Globus pallidus (tissue), 1 donor: ENCODE results near the gene GASK1A.
"Not testable (repeated sequence)": the region's sequence is repeated elsewhere in the genome, so short reads cannot be mapped to it uniquely, and the experiment has no call there.

Experiments
- DNase-seq: peaks from one replicate; pipeline ENCODE4 v3.0.0-alpha.2; 2015; ENCODE audit warnings: low spot score

GASK1A gene

DNA sequence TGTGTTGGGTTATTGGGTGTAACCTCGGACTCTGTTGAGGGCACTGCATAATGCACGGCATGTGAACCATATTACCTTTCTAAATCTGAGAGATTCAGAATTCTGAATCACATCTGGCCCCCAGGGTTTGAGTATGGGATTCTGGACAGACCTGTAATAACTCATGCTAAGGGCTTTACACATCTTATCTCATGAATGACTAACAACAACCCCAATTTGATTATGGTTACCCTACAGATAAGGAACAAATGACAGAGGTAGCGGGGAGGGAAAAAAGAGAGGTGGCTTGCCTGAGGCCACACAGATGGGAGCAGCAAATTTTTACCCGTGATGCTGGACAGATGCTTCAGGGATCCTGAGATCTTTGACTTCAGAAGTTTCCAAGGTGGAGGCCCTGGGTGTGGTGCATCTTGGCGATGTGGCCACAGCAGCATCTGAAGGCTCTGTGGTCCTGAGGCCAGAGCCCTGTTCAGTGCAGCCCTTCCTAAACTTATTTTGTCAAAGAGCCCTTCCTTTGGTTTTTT lies 83.0 kb downstream of the GASK1A start:
- no peak for DNase-seq

DNA sequence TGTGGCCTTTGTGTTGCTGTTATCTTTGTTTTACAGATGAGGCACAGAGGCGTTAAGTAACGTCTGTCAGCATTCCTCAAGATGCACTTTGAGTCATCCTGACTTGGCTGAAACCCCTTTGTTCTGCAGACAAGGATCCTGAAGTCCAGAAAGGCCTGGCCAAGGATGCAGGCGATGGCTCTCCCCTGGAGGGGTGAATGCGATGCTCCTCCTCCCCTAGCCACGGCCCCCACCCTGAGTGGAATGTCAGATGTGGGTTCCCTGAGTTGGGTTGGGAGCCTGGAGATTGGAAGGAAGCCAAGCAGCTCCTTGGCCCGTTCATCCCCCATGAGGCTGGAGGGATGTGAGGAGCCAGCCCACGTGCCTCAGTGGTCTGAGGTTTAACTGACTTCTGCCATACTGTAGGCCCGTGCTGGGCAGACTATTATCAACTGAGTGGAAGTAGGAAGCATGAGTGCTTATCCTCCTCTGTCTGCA lies 83.5 kb downstream of the GASK1A start:
- no peak for DNase-seq

DNA sequence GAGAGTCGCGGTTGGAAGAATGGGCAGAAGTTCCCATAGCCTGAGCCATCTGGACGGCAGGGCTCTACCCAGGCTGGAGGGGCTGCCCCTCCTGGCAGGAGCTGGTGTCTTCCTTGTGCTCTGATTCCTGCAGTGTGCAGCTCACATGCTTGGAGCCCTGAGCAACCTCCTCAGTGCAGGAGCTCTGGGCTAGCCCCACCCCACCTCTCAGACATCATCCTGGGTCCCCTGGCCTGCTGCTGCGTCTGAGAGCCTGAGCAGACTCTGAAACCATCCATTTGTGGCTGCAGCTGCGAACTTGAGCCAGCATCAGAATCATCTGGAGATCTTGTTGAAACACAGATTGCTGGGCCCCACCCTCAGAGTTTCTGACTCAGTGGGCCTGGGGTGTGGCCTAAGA lies 84.0 kb downstream of the GASK1A start:
- DNase-seq: no peak

DNA sequence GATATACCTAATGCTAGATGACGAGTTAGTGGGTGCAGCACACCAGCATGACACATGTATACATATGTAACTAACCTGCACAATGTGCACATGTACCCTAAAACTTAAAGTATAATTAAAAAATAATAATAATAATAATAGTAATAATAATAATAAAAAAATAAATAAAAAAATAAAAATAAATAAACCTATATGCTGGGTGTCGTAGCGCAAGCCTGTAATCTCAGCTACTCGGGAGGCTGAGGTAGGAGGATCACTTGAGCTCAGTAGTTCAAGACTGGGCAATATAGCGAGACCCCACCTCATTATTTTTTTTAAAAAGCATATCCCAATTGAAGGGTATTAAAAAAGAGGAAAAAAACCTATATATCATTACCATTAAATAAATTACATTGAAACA lies 91.6 kb downstream of the GASK1A start:
- DNase-seq: not testable (repeated sequence)

DNA sequence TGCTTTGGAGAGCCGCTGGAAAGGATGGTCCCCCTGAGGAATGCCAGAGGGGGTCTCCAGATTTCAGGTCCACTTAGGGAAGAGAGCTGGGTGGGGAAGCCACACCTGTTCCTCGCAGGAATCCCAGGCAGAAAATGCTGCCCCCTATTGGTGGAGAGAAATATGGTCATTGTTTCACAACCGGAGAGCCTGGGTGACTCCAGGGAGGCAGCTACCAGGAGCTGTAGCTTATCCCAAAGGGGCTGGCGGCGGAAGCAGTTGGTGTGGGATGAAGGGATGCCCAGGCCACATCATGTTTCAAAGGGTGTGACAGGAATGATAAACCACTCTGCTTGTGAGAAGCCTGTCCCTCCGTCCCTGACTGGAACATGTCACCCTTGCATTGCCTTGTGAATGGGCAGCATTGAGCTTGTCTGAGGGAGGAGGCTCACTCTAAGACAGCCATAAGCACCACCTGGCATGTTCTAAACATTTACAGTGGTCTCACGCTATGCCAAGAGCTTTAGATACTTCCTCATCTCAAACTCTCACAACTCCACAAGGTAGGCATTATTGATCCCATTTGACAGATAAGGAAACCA lies 92.3 kb downstream of the GASK1A start:
- DNase-seq: no peak

DNA sequence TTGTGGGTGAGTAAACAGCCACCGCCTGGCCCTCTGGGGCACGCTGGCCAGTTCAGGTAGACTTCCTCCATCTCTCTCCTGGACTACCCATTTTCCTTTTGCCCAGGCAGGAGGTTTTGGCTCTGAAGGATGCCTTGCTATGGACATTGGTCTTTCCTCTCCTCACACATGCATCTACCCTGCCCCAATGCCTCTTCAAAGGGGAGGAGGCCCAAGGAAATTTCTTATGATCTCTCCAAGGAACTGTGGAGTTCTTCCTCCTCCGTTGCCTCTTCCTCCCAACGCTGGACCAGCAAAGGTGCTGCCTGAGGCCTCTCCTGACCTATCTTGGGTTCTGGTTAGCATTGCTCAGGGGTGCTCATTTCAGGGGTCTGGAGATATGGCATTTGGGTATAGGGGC lies 93.2 kb downstream of the GASK1A start:
- no peak for DNase-seq

DNA sequence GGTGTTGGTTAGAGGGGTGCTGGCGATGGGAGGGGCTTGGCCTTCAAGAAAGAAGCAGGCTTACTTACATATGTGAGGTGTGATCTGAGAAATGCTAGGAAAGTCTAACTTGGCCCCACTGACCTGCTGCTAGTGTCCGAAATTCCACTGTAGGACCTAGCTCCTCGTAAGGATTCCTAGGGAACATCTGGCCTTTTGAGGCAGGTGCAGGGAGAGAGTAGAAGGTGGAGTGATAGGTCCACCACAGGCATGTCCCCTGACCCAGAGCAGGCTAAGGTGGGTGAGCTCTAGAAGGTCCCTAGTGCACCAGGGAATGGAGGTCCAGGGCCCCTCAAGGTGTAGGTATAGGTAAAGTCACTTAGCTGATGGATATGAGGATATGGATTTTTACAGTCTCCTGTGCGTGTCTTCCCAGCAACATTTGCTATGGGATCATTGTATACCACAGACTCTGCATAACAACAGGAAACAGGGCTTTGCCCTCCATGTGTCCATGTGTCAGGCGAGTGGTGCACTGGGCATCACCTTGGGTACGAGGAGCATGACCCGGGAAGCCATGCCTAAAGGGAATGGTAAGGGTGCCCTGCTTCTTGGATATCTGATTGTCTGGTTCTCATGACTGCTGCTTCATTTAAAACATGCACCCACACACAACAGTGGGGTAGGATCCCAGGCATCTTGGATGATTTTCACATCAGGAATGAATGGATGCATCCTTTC lies 94.2 kb downstream of the GASK1A start:
- no peak for DNase-seq

DNA sequence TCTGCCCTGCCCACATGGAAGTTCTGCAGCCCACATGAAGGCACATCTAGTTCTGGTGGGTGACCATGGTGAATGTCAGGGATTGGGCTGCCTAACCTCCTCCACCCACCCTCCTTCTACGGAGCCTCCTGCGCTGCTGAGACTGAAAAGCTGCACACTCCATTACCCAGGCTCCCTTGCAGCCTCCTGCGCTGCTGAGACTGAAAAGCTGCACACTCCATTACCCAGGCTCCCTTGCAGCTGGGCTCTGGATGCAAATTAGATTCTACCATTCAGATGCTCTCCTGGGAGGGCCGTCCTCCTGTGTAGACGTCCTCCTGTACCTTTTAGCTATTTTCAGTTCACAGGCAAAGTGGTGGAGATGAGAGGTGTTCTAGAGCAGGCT lies 94.7 kb downstream of the GASK1A start:
- DNase-seq: no peak

DNA sequence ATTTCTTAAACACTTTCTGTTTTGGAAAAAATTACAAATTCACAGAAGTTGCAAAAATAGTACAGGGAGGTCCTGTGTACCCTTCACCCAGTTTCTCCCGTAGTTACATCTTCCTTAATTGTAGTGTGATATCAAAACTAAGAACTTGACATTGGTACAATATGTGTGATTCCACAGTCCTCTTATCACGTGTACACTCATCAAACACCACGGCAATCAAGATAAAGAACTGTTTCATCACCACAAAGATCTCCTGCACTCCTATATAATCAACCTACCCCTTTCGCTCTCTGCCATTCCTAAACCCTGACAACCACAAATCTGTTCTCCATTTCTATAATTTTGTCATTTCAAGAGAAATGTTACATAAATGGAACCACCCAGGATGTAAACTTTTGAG lies 95.4 kb downstream of the GASK1A start:
- DNase-seq: no peak

DNA sequence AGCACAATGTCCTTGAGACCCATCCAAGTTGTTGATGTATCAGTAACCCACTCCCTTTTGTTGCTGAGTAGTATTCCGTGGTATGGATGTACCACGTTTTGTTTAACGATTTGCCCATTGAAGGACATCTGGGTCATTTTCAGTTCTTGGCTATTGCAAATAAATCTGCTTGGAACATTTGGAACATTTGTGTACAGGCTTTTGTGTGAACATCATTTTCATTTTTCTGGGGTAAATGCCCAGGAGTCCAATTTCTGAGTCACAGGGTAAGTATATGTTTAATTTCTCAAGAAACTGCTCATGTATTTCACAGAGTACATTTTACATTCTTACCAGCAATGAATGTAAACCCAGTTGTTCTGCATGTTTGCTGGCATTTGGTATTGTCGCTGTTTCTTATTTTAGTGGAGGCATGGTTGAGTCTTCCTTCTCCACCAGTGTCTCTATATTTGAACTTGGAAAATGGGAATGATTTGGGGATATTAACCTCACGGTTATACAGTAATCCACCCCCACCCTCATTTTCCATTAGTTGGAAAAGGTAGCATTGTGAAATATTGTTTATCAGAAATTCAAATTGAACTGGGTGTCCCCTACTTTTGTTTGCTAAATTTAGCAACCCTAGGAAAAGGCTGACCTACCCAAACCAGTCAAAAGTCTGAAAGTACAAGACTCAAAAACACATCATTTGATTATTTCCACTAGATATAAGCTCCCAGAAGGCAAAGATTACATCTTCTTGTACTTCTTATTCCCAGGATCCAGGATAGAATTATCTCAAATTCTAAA lies 96.0 kb downstream of the GASK1A start:
- DNase-seq: no peak

DNA sequence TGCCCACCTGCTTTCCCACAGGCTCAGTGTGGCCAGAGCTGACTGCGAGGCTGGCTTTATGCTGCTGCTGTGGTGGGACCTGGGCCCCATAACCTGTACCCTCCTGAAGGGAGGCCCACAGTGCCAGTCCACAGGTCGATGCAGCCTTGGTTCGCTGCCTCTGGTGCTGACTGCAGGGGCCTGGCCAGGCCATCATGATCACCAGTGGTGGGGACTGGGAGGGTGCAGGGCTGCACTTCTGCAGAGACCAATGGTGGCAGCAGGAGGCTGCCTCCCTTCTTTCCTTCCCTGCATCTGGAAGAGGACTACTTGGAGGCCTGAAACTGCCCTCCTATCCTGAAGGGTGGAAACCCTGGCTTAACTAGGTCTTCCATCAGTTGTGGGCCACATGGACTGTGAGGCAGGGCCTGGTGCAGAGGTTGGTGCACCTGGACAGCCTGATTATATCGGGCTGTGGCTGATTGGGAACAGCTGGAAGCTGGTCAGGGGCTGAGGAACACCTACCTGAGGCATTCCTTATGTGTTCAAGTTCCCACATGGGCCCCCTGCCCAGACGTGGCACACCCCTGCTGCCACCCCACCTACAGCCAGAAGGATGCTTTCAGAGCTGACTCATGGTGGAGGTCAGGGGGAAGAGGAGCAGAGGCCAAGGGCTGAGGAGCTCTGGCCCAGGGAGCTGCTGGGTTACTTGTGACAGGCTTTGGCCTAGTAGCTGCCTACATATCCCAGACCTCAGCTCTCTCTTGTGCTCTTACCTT lies 97.0 kb downstream of the GASK1A start:
- DNase-seq: no peak

DNA sequence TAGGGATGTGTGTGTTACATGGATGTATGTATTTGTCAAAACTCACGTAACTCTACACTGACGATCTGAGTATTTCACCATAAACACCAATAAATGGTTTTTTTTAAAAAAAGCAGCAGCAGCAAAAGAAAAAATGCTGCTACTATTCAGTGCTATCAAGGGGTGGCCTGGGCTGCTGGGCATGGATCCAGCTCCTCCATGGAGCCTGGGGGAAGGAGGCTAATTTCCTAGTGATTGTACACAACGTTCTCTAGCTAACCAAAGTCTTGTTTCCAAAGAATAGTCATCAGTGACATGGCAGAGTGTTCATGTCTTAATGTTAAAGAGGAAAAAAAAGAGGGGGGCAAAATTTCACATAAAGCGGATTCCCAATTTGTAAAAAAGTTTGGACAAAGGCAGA lies 97.7 kb downstream of the GASK1A start:
- DNase-seq: no peak

DNA sequence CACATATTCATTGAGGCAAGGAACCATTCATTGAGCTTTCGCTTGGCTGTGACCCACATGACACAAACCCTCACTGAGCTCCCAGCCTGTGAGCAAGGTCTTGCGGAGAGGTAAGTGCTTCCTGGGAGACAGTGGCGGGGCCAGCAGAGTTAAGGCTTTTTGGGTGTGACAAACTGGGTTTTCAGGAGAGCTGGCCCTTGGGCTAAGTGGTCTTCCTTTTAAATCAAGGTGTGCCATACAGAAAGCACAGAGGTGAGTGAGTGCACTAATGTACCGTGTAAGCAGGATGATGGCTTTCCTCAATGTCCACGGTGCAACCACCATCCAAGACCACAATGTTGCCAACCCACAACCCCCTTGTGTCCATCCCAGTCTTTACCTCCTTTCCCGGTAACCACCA lies 98.2 kb downstream of the GASK1A start:
- DNase-seq: no peak

DNA sequence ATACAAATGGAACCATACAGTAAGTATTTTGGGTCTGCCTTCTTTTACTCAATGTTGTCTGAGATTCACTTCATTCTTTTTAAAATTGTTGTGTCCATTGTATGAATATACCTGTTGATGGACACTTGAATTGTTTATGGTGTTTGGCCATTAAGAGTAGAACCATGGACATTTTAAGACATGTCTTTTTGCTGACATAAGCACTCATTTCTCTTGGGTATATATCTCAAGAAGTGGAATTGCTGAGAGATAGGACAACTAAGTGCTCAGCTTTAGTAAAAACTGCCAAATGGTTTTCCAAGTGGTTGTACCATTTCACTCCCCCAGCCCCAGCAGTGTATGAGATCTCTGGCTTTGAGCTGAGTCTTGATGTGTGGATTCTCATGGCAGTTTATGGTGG lies 98.6 kb downstream of the GASK1A start:
- DNase-seq: no peak

DNA sequence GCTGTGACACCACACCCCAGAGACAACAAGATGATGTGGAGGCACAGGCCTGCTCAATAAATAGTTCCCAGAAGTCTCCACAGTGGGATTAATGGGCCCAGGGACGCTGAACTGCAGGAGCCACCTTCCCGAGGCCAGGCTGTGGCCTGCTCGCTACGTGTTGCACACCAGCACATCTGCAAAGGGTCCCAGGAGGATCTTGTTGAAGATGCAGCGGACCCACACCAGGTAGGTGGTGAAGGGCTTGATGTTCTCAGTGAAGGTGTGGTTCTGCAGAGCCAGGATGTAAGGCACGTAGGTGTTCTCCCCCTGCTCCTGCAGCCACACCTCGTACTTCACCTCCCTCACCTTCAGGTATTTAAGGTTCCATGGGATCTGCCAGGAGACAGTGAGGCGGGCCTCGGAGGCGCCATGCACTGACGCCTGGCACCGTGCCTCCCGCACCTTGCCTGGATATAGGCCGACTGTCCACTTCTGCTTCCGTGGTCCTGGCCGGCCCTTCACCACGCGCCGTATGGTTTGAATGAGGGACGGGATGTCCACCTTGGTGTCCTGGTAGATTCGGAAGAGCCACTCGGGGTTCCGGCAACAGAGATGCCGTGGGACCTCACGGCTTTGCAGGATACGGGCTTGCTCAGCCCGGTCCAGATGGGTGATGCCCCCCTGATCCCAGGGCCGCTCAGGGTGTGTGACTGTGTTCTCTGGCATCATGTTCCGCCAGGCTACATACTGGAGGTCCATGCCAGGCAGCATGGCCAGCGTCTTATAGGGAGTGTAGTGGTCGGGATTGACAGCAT lies 100.6 kb downstream of the GASK1A start:
- no peak for DNase-seq

DNA sequence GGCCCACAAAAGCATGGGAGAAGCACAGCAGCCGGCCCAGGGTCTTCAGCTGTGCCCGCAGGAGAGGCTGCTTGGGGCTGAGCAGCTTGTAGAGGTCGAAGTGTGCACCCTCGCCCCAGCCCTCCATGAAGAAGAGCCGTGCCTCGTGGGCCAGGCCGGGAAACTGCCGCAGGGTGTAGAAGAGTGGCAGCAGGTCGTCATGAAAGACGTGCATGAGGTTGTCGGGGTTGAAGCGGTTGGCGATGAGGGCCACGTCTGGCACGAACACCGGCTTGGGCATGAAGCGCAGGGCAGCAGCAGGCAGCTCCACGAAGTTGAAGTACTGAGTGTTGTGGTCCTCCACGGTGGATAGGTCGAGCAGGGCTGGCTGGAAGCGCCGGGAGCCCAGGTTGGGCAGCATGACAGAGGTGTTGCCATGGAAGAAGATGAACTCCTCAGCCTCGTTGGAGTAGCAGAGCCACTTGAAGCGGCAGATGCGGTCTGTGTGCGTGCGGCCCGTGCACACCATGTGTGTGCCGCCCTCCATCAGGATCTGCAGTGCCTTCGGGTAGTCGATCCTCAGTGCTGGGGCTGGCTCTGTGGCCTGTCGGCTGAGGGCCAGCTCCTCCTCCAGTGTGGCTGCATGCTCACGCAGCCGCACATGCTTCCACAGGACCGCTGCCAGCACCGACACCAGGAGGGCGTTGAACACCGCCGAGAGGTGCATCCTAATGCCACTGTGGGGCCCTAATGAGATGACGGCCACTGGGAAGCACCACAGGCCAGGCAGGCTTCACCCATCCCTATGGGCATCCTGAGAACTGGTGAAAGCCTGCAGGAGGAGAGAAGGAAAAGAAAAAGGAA lies 101.8 kb downstream of the GASK1A start:
- no peak for DNase-seq

DNA sequence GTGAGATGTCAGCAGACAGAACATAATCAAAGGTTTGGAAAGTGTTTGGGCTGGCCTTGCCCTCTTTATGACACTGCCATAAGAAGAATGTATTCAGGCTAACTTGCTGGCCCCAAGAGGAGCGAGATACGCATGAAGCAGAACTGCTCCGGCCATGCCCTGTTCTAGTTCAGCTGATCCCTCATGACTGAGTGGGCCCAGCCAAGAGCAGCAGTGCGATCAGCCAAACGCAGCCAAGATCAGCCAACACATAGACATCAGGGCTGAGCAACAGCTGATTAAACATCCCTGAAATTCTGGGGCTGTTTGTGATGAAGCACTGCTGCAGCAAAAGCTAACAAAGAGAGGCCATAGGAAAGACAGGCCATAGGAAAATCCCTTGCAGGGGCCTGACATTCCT lies 102.7 kb downstream of the GASK1A start:
- DNase-seq: no peak

DNA sequence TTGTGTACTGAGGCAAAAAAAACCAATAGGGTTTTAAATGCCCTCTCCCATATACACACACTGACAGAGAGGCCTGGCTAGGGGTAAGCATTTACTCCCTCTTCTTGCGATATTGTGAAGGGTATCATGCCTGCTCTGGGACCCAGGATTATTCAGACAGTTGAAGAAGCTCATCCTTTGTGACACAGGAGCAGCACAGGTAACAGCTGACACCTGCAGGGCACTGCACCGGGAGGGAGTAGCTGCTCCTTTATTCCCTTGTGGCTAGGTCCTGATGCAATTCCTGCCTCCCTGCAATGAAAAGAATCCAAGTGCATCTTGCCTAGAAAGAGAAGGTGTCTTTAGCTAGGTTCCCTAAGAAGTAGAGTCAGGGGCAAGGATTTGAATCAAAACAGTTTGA lies 103.3 kb downstream of the GASK1A start:
- no peak for DNase-seq

DNA sequence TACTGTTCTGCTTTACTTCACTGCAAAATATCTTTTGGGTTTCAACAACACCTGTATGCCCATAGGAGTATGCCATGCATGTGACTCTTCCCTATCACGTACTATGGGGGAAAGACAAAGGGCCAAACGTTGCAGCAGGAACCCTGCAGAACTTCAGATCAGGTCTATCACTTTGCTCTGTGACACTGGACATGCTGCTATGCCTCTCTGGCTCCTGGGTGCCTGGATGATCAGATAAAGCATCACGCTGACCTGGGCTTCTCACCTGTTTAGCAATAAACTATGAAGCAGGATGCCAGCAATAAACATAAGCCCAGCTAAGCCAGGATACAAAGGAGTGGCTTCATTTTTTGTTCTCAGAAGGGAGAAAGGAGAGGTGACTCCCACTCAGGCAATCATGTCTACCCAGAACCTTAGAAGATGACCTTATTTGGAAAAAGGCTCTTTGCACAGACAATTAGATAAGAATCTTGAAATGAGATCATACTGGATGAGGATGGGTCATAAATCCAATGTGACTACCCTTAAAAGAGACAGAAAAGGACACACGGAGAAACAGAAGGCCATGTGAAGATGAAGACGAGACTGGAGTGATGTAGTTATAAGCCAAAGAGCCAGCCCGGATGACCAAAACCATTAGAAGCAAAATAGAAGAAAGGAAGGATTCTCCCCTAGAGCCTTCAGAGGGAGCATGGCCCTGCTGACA lies 107.5 kb downstream of the GASK1A start:
- DNase-seq: no peak

DNA sequence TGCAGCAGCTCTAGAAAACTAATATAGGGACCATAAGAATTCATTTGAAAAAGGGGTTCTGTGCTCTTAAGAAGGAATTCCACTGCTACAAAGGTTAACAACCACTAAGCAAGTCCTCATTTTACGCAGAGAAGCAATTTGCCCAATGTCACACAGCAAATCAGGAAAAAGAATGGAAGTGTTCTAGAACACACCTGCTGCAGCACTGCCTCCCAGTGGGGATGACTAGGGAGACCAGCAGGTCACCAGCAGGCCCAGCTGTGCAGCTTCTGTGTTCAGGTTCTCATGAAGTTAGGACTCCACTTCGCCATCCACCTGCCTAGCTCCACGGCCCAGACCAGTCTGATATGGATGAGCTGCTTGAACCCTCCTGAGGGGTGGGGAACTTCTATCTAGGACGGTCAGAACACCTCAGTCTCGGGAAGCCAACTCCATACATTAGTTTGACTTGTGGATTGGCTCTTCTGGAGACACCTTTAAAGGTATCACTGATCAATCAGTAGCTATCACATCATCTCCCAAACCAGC lies 108.2 kb downstream of the GASK1A start:
- DNase-seq: no peak
